Hematopoietic multipotent progenitor cell treated with erythropoietin and hydrocortisone succinate and interleukin-3 and kit ligand, for 6 days (in vitro differentiated cells): ENCODE measurements around the gene SORCS2.
A peak's percentile ranks its signal among the peaks of the same experiment; 100 is the strongest.

ENCODE experiments used
- DNase-seq: peaks from one replicate; pipeline ENCODE4 v3.0.0-alpha.2; 2015

The SORCS2 gene

DNA sequence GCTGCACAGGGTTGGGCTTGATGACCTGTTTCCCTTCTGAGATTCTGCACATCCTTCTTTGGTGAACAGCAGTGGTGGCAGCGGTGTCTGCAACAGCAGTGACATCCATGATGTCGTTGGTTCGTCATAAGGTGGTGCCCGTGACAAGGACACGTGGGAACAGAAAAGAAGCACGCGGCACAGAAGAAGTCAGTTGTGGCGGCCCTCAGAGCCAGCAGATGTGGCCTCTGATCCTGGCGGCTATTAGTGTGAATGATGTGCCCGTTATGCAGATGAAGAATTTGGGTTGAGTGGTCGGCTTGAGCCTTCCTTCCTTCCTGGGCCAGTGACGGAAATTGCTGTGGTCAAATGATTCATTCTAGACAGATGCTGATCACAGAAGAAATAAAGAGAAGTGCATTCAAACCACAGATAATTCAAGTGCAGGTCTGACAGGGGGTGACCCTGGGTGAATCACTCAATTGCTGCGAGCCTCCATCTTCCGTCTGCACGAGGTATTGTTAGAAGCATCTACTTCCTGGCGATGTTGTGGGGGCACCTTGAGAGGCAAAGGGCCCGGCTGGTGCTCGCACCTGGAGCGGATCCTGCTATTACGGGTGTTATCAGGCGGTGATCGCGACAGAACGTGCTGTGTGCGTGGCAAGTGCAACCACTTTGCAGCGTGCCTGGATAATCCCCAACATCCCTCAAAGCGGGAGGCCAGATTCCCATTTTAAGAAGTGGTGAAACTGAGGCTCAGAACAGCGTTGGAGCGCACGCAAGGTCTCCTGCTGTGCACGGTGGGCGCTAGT, 457.6 kb downstream of the SORCS2 start:
- peak; percentile 76 for DNase-seq

DNA sequence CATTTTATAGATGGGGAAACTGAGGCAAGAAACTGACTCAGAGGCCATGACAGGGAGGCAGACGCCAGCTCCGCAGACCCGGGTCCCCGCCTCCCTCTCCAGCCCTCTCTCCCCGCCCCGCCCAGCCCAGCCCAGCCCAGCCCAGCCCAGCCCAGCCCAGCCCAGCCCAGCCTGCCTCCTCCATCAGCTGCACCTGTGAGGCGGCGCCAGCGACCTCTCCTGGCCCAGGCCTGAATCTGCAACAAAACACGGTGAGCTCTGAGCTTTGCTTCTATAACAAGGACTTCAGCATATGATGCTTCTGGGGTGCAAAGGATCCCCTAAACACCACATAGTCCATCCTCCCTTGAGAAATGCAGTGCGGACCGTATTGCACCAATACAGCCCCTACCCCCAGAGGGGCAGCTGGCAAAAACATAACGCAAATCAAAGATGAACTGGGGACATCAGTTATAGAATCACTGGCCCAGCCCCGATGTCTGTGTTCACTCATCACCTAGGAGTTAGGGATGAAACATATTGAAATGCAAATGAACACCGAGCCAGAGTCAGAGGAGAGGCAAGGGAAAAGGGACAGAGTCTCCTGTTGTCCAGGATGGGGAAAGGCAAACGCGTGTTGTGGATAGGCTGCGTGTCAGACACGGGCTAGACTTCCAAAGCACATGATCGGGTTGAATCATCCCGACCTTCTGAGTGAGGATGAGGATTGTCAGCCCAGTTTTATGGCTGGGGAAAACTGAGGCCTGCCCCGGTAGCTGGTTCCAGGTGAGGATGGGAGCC, 458.5 kb downstream of the SORCS2 start:
- DNase-seq: peak; percentile 20

DNA sequence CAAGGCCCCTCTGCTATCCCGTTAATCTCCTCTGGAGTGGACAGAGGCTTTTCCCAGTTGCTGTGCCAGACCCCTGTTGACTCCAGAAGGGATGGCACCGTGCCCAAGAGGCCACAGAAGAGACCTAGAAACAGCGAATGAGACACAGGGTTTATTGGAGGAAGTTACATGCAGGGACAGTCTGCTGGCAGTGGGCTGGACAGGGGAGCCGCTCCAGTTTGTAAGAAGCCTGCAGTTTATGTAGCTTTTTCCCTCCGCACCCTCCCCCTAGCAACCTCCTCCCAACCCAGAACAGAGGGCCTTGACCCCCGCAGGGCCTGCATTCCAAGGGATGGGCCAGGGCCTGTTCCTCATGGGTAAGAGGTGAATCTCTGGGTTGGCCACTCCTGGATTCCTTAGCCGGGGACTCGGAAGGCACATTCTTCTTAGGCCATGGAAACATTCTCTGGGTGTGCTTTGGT, 459.2 kb downstream of the SORCS2 start:
- no peak for DNase-seq

DNA sequence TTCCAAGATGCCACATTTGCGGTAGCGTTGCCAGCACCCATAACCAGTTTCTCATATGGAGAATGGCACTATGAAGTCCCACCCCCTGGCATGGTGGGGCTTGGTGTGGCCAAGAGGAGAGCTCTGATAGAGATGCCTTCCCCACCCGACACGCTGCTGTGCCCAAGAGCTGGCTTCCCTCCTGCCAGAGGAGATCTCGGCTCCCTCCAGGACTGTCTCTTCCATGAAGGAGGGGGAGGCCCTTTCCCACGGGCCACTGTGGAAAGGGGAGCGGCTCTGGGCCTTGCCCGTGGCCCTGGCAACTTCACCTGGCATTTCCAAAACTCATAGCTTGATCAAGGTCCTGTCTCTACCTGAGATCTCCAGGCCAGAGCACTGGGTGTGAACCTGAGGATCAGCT, 459.7 kb downstream of the SORCS2 start:
- no peak for DNase-seq

DNA sequence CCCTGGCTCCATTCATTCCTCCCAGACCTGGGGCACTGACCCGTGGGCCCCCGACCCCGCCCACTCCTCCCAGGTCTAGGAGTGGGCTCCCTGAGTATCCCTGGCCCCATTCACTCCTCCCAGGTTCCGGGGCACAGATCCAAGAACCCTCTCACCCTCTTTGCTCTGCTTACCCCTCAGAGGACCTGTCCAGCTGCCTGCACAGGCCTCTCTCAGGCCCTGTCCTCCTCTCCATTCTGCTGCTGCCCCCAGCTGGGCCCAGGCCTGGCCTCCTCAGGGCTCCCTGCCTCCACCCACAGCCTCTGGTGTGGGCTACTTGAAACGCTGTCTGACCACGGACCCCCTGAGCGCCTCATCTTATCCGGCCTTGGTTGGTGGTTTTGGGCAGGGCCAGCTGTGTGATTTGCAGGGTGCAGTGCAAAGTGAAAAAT, 460.1 kb downstream of the SORCS2 start:
- peak; percentile 59 for DNase-seq

DNA sequence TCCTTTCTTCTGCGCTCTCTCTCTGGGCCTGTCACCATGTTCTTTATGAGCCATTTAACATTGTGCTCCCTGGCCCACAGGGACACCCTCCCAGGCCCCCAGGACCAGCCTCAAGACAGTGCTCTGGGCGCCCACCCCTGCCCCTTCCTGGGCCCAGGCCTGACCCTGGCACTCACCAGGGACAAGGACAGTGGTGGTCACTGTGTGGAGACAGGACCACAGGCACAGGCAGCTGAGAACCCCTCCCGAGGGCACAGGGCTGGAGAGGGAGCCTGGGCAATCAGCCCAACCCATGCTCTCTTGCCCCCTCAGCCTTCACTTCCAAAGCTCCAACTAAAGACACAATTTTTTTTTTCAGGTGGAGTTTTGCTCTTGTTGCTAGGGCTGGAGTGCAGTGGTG, 460.6 kb downstream of the SORCS2 start:
- no peak for DNase-seq

DNA sequence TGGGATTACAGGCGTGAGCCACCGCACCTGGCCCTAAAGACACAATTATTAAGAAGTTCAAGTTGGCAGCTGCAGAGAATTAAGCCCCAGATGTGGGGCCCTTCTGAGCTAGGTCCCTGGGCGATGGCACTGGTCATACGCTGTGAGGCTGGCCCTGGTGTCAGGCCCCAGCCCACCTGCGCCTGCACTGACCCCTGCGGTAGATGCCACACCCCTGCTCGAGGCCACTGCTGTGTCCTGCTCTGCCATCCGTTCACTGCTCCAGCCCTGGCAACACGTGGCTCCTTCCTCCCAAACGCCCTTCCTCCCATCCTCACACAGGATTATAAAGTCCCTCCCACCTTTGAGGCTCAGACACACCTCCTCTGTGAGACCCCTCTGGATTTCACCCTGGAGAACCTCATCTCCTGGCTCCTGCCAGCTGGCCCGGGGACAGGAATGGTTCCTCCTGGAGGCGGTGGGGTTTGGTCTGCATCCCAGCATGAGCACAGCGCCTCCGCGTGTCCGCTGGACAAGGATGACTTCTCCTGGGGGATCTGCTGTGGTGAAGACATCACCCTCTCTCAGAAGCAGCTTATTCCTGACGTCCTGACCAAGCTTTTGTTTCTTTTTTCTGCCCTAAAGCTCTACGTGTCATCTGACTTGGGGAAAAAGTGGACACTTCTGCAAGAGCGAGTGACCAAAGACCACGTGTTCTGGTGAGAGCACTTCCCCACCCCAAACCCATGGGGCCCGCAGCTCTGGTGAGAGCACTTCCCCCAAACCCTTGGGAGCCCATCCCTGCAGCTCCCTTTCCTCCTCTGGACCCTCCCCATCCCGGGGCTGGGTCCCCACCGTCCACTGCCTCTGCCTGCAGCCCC, 461.4 kb downstream of the SORCS2 start:
- DNase-seq: no peak

DNA sequence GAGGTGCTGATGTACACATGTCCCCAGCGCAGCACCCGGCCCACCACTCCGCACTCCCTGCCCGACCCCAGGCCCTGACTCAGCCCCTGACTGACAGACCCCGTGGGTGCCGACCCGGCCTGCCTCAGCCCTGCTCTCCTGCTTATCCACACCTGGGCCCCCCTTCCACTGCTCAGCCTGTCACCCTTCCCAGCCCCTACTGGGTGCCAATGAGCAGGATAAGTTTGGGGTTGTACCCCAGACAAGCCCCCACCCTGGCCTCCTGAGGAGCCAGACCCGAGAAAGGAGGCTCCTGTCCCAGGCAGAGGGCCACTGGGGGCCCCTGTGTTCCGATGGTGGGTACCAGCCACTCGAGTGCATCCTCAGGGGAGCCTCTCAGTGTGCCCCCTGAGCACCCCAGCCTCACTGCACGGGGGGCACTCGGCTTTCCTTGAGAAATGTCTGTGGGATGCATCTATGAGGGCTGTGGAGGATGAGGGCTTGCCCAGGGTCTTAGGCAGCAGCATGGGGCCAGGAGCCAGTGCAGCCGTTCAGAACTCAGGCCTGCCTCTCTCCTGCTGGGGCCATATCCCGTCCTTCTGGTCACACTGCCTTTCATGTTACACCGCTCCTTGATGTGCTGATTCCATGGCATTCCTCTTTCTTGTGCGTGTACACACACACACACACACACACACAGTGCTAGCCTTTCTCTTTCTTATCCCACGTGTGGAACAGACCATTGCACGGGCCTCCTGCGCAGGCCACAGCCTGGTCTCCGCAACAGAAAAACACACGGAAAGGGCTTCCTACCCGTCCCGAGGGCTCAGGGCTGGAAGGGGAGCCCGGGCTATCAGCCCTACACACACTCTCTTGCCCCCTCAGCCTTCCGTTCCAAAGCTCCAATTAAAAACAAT, 462.5 kb downstream of the SORCS2 start:
- DNase-seq: no peak

DNA sequence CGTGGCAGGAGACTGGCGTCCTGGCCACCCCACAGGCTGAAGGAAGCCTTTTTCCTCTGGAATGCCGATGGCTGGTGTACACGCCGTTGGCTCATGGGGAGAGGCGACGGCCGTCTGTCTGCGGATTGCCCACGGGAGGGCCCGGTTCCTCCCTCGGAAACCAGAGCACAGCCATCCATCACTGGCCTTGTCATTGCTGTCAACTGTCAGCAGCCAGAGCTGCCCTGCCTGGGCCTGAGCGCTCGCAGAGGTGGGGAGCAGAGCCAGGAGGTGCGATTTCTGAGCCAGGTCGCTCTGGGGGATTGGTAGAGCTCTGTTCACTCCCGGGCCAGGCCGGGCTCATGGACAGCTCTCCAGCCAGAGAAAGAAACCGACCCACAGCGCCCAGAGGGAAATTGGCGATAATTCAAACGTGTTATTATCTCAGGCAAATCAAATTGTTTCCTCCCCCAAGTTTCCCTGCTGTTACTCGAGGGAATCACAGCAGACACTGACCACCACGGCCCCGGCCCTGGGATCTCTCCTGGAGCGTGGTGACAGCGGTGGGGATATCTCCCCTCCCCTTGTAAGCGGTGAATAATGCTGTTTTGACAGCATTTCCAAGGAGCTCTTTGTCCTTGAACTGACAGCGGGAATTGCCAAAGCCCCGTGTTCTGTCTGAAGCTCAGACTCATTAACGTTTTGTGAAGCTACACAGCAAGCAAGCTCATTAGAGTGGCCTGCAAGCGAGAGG, 463.3 kb downstream of the SORCS2 start:
- DNase-seq: peak; percentile 21

DNA sequence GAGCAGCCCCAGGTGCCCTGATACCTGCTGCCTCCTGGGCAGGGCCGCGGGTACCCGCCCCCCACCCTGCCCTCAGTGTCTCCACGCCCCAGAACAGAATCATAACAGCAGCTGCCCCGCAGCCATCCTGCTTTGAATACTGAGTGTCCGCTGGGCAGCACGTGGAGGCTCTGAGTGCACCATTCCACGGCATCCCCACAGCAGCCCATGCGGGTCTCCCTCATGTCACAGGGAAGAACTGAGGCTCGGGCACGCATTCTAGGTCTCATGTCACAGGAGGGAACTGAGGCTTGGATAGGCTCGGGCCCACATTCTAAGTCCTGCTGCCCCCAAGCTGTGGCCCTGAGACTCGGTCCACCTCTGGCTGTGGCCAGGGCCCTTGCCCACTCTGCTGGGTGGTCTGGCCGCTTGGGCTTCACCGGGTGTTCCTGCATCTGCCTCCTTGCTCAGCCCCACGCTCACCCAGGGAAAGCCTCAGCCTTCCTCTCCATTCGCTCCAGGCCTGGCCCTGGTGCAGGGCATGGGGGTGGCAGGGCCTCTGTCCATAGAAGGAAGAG, 464.0 kb downstream of the SORCS2 start:
- DNase-seq: no peak

DNA sequence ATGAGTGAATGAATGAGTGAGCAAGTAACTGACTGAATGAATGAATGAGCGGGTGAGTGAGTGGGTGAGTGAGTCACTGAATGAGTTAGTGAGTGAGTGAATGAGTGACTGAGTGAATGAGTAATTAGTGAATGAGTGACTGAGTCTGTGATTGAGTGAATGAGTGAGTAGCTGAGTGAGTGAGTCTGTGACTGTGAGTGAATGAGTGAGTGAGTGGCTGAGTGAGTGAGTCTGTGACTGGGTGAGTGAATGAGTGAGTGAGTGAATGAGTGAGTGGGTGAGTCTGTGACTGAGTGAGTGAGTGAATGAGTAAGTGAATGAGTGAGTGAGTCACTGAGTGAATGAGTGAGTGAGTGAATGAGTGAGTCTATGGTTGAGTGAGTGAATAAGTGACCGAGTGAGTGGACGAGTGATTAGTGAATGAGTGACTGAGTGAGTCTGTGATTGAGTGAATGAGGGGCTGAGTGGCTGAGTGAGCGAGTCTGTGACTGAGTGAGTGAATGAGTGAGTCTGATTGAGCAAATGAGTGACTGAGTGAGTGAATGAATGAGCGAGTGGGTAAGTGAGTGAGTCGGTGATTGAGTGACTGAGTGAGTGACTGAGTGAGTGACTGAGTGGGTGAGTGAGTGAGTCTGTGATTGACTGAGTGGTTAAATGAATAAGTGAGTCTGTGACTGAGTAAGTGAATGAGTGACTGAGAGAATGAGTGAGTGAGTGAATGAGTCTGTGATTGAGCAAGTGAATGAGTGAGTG, 465.4 kb downstream of the SORCS2 start:
- no peak for DNase-seq

DNA sequence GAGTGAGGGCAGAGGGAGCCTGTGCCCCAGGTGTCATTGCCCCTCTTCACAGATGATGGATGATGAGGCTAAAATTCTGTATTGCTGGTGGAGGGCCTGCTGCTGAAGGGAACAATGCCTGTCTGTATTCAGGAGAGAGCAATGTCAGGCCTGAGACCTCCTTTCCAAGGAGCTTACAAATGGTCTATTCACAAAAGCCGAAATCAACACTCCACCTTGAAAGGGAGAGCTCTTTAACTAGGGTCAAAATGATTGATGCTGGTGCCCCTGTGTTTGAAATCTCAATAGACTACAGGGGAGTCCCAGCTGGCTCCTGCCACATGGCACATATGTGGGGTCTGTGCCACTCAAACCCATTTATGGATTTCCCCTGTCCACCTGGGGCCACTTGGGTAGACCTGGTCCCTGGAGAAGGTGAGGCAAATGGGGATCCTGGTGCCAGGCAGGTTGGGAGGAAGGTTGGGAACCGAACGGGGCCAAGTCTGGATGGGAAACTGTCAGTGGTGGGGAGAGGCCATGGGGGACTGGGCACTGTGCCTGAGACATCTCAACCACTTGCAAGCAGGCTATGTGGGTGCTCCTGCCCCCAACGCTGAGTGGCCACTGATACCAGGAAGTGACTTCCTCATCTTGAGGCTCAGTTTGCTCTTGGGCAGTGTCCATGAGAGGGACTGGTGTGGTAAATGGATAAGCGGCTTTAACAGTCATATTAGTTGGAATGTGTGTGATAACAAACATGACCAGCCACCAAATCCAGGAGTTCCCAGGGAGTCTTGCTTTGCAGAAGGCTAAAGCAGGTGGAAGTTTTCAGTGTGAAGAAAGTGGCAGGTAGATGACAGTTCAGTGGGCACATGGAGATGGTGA, 466.2 kb downstream of the SORCS2 start:
- DNase-seq: no peak

DNA sequence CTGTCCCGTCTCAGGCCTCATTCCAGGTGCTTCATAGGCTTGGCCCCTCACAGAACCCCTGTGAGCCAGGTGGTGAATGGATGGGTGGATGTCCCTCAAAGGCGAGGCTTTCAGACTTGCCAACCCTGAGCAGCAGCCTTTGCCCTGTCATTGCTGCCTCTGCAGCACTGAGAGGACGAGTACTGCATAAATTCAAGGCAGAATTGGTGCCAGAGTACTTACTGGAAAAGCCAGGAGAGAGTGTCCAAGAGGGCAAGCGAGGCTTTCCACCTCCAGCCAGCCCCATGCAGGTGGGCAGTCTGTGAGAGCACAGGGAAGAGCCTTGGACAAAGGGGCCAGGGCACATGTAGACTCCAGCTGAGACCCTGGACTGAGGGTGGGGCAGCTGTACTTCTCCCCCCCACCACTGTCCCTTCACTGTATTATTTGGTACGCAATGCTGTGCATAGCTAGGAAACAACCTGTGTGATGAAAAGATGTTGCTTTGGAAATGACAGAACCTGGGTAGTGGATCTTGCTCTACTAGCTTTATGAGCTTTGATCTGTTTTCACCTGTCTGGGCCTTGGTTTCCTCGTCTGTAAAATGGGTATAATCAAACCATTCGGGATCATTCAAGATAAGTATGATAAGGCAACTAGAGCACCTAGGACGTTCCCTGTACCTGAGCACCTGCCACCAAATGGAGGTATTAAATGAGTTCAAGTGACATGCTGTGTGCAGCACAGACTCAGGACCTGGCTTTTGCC, 467.3 kb downstream of the SORCS2 start:
- DNase-seq: no peak

DNA sequence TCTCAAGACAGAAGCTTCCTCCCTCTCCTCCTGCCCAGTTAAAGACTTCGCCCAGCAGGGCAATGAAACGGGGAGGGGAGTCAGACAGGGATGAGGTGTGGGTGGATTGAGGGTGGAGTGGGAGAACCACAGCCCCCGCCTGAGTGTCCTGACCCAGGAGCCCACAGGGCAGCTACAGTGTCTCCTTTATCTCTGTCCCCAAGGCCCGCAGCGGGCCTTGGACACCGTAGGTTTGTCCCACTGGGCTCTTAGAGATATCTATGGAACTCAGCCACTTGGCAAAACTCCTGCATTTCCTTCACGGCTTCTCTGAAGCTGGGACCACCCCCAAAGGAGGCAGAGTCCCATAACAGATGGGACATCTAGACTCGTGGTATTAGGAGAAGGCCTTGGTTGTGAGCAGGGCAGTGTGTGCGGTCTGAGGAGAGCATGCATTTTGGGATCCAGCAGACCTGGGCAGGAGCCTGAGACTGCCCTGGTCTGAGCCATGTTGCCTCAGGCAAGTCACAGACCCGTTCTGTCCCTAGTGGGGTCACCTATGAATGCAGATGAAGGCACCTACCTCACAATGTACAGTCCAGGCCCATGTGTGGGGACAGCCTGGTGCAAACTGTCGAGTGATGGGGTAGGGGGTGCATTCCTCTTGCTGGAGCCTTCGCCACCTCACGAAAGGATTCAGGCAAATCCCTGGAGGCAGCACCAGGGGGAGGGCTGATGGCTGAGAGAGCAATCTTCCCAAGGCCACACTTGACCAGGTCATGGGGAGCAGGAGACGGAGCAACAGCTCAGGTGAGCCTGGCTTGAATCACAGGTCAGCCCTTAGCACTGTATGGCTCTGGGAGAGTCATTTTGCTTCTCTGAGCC, 468.1 kb downstream of the SORCS2 start:
- no peak for DNase-seq

DNA sequence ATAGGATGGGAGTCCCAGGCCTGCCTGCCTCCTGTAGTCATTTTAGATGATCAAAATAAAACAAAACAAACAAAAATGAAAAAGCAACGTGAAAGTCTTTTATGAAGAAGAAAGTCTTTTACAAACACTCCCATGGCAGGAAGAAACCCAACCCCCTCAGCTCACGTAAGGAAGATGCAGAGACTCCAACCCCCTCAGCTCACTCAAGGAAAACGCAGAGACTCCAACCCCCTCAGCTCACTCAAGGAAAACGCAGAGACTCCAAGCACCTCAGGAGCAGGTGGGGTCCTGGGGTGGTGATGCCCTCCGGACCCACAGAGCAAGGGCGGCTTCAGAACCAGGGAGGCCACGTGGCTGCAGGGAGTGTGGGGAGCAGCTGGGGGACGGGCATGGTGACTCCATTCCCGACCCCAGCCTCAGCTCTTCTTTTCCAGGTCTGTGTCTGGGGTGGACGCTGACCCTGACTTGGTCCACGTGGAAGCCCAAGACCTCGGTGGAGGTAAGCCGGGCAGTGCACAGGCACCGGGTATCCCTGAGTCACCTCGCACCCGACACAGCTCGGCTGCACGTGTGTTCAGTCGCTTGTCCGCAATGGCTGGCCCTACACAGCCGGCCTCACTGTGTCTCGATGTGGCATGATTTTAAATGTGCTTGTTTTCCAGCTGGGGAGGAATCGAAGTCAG, 468.9 kb downstream of the SORCS2 start:
- no peak for DNase-seq

DNA sequence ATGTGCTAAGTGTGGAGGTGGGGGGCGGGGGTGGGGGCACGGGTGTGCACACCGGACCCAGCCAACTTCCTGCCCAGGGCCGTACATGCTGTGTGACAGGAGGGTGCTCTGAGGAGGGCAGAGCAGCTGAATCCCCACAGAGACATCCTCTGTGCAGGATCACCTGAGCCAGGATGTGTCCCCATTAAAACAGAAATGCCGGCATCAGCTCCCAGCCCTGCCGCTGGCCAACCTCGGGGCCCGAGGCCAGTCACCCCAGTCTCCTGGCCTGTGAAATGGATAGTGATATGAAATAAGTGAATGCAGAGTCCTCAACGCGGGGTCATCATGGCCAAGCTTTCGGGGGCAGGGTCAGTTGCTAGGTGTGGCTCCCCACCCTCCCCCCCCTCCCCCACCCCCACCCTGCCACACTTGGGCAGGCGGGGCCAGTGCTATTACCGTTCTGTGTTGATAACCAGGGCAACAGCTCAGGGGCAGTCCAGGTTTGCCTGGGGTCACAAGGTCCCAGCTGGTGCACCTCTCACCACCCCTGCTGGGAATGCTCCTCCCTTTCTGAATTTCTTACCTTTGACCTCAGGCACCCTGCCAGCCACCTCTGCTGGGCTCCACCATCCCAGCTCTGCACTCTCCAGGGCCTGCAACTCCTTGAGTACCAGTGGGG, 469.6 kb downstream of the SORCS2 start:
- DNase-seq: no peak
